OCI-LY7 (cell line): Measurements from ENCODE around the gene PTPRJ.

ENCODE experiments used
- EZH2phosphoT487 ChIP-seq: fragments of 200-600 bp; sonication (generic); IDR thresholded peaks from 2 replicates; pipeline ENCODE4 v1.6.1; 2018; ENCODE audit warnings: low read depth, borderline replicate concordance, mild to moderate bottlenecking, mixed run types, antibody characterized with exemption, low read length, moderate library complexity, mixed read lengths
- TF ChIP-seq, protein P1 (sequence below): fragments of 200-600 bp; sonication (generic); conservative IDR thresholded peaks from 2 replicates; pipeline ENCODE4 v1.5.1; 2014; ENCODE audit warnings: mild to moderate bottlenecking, antibody characterized with exemption, low read length, moderate library complexity, mixed read lengths

DNA sequence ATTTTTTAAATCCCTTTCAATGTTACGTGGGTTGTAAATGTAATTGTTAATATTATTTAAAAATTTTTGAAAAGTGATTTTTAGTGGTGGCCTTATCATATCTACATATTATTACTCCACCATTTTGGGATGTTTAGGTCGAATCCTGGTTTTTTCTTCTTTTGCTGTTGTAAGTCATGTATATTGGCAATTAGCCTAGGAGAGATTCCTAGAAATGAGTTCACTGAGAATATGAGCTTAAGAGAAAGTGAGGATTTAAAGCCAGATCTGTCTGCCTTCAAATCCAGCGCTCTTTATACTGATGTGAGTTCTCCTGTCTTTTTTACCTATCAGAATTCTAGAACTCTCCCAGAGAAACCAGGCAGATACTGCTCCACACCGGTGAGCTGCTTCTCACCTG, 56.1 kb downstream of the PTPRJ start:
- TF ChIP-seq EZH2phosphoT487 = no peak
- TF ChIP-seq, protein P1, sequence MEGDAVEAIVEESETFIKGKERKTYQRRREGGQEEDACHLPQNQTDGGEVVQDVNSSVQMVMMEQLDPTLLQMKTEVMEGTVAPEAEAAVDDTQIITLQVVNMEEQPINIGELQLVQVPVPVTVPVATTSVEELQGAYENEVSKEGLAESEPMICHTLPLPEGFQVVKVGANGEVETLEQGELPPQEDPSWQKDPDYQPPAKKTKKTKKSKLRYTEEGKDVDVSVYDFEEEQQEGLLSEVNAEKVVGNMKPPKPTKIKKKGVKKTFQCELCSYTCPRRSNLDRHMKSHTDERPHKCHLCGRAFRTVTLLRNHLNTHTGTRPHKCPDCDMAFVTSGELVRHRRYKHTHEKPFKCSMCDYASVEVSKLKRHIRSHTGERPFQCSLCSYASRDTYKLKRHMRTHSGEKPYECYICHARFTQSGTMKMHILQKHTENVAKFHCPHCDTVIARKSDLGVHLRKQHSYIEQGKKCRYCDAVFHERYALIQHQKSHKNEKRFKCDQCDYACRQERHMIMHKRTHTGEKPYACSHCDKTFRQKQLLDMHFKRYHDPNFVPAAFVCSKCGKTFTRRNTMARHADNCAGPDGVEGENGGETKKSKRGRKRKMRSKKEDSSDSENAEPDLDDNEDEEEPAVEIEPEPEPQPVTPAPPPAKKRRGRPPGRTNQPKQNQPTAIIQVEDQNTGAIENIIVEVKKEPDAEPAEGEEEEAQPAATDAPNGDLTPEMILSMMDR = no peak
